Loucy (cell line): ENCODE results near the gene TNFRSF19.

Source experiments
- H2AFZ ChIP-seq: fragments of 200-600 bp; sonication (generic); 2 replicates; pipeline ENCODE4 v1.6.0; 2016; ENCODE audit warnings: antibody characterized with exemption, mild to moderate bottlenecking, low read length, moderate library complexity
- H3F3A ChIP-seq: fragments of 200-600 bp; 2 replicates; pipeline ENCODE4 v1.6.0; 2016; ENCODE audit warnings: antibody characterized with exemption, low read depth, mild to moderate bottlenecking
- H3K27me3 ChIP-seq: fragments of 200-600 bp; sonication (generic); 2 replicates; pipeline ENCODE4 v1.6.1; 2014; ENCODE audit warnings: low read length, mild to moderate bottlenecking; ENCODE audit not compliant: insufficient read depth, poor library complexity, severe bottlenecking
- H3K36me3 ChIP-seq: fragments of 200-600 bp; sonication (generic); 2 replicates; pipeline ENCODE4 v1.6.1; 2016; ENCODE audit warnings: low read length; ENCODE audit not compliant: insufficient read depth
- H3K4me1 ChIP-seq: fragments of 200-600 bp; sonication (generic); 2 replicates; pipeline ENCODE4 v1.5.1; 2014; ENCODE audit warnings: low read length, mild to moderate bottlenecking; ENCODE audit not compliant: insufficient read depth, poor library complexity, severe bottlenecking
- H3K4me2 ChIP-seq: fragments of 200-600 bp; sonication (generic); 2 replicates; pipeline ENCODE4 v1.6.0; 2014; ENCODE audit warnings: antibody characterized with exemption, low read length, low read depth, mild to moderate bottlenecking; ENCODE audit not compliant: poor library complexity, severe bottlenecking
- H3K4me3 ChIP-seq: fragments of 200-600 bp; sonication (generic); 2 replicates; pipeline ENCODE4 v1.5.1; 2014; ENCODE audit warnings: low read length, mild to moderate bottlenecking, mixed read lengths; ENCODE audit not compliant: poor library complexity, severe bottlenecking
- H3K79me2 ChIP-seq: fragments of 200-600 bp; sonication (generic); 2 replicates; pipeline ENCODE4 v1.6.1; 2014; ENCODE audit warnings: low read length; ENCODE audit not compliant: insufficient read depth
- H3K9ac ChIP-seq: fragments of 200-600 bp; sonication (generic); 2 replicates; pipeline ENCODE4 v1.6.0; 2014; ENCODE audit warnings: mild to moderate bottlenecking, low read depth, low read length, moderate library complexity; ENCODE audit not compliant: poor library complexity, severe bottlenecking
- H3K9me2 ChIP-seq: fragments of 200-600 bp; sonication (generic); replicated peaks from 2 replicates; pipeline ENCODE4 v1.6.1; 2016; ENCODE audit warnings: low read depth, low read length, mixed read lengths
- H3K9me3 ChIP-seq: fragments of 200-600 bp; sonication (generic); 2 replicates; pipeline ENCODE4 v1.6.1; 2014; ENCODE audit warnings: mild to moderate bottlenecking, antibody characterized with exemption, low read length, low read depth; ENCODE audit not compliant: insufficient read depth
- H4K20me1 ChIP-seq: fragments of 200-600 bp; sonication (generic); 2 replicates; pipeline ENCODE4 v1.6.0; 2014; ENCODE audit warnings: antibody characterized with exemption, low read length, mild to moderate bottlenecking; ENCODE audit not compliant: insufficient read depth, poor library complexity, severe bottlenecking
- EZH2phosphoT487 ChIP-seq: fragments of 200-600 bp; IDR thresholded peaks from 2 replicates; pipeline ENCODE4 v1.6.1; 2018; ENCODE audit warnings: antibody characterized with exemption, mild to moderate bottlenecking, moderate library complexity, borderline replicate concordance
- TF ChIP-seq, protein P1 (sequence below): fragments of 200-600 bp; sonication (generic); conservative IDR thresholded peaks from 2 replicates; pipeline ENCODE4 v1.5.1; 2014; ENCODE audit warnings: mild to moderate bottlenecking, antibody characterized with exemption, low read length

The TNFRSF19 gene

DNA sequence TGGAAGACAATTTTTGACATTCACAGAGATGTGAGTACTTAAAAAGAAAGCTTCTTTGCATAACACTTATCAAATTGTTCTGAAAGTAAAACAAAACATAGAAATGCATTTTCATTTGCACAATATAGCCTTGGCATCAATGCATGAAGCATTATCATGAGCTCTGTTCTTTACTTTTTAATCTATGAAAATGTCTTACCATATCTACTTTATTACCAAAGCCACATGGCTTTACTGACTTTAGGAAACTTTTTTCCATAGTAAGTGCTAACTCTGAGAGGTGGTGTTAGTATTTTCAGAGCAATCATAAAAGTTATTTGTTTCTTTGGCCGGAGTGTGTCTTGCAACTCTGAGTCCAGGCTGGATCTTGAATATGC, 10.5 kb downstream of the TNFRSF19 start:
- H3K9me2 ChIP-seq = no peaks in the 10 kb centered on the region
- peaks cover 4% of the 10 kb centered on the region for H3K4me1 ChIP-seq
- no peaks in the 10 kb centered on the region for H3F3A ChIP-seq
- no peak overlapping the region for H3K9ac ChIP-seq
- H3K4me3 ChIP-seq = no peak overlapping the region
- H3K4me2 ChIP-seq = no peak overlapping the region
- no peak overlapping the region for H2AFZ ChIP-seq
- TF ChIP-seq, protein P1, sequence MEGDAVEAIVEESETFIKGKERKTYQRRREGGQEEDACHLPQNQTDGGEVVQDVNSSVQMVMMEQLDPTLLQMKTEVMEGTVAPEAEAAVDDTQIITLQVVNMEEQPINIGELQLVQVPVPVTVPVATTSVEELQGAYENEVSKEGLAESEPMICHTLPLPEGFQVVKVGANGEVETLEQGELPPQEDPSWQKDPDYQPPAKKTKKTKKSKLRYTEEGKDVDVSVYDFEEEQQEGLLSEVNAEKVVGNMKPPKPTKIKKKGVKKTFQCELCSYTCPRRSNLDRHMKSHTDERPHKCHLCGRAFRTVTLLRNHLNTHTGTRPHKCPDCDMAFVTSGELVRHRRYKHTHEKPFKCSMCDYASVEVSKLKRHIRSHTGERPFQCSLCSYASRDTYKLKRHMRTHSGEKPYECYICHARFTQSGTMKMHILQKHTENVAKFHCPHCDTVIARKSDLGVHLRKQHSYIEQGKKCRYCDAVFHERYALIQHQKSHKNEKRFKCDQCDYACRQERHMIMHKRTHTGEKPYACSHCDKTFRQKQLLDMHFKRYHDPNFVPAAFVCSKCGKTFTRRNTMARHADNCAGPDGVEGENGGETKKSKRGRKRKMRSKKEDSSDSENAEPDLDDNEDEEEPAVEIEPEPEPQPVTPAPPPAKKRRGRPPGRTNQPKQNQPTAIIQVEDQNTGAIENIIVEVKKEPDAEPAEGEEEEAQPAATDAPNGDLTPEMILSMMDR = no peak
- no peak for TF ChIP-seq EZH2phosphoT487
- H3K36me3 ChIP-seq = no peaks in the 10 kb centered on the region
- H3K27me3 ChIP-seq = peaks cover 28% of the 10 kb centered on the region
- H4K20me1 ChIP-seq = no peaks in the 10 kb centered on the region
- no peaks in the 10 kb centered on the region for H3K79me2 ChIP-seq
- H3K9me3 ChIP-seq = no peaks in the 10 kb centered on the region

DNA sequence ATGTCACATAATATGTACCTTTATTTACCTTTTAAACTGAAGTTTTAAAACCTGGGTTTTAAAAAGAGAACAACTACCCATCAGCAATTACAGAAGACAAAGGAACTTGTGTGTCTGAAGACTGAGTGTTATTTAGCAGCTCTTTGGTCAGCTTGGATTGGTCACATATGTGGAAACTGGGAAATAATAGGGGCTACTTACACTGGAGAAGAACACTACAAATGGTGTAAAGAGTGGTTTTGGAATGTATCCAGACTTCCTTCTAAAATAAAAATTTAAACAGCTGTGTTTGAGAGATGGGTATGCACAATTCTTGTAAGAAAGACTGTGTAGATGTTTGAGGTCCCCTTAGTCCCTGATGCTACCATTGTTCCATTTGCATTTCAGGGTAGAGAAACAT, 13.3 kb downstream of the TNFRSF19 start:
- Histone ChIP-seq H3K36me3 (no peaks in the 10 kb centered on the region), H3K4me1 (peaks cover 1% of the 10 kb centered on the region)

DNA sequence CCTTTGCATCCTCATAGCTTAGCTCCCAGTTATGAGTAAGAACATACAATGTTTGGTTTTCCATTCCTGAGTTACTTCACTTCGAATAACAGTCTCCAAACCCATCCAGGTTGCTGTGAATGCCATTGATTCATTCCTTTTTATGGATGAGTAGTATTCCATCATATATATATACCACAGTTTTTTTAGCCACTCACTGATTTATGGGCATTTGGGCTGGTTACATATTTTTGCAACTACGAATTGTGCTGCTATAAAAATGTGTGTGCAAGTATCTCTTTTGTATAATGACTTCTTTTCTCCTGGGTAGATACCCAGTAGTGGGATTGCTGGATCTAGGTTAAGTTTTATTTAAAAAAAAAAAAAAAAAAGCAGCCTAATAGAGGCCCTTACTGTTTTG, 14.1 kb downstream of the TNFRSF19 start:
- H3K4me3 ChIP-seq = no peak overlapping the region
- H3K27me3 ChIP-seq = peaks cover 12% of the 10 kb centered on the region
- no peak overlapping the region for H2AFZ ChIP-seq
- no peaks in the 10 kb centered on the region for H4K20me1 ChIP-seq
- H3K9me3 ChIP-seq = no peaks in the 10 kb centered on the region
- TF ChIP-seq, protein P1 = no peak
- TF ChIP-seq EZH2phosphoT487 = no peak
- H3F3A ChIP-seq = no peaks in the 10 kb centered on the region
- no peaks in the 10 kb centered on the region for H3K9me2 ChIP-seq
- no peaks in the 10 kb centered on the region for H3K79me2 ChIP-seq
- H3K9ac ChIP-seq = no peak overlapping the region
- H3K4me2 ChIP-seq = no peak overlapping the region
- no peaks in the 10 kb centered on the region for H3K36me3 ChIP-seq
- H3K4me1 ChIP-seq = no peaks in the 10 kb centered on the region

More for the DNA sequence above, 13.3 kb downstream of the TNFRSF19 start:
- Histone ChIP-seq H3K9me2 (no peaks in the 10 kb centered on the region), H3F3A (no peaks in the 10 kb centered on the region), H3K27me3 (peaks cover 12% of the 10 kb centered on the region), H4K20me1 (no peaks in the 10 kb centered on the region), H3K4me3 (no peak overlapping the region), H2AFZ (no peak overlapping the region), H3K9ac (no peak overlapping the region), H3K9me3 (no peaks in the 10 kb centered on the region), H3K79me2 (no peaks in the 10 kb centered on the region), H3K4me2 (no peak overlapping the region)
- TF ChIP-seq, protein P1 = no peak
- no peak for TF ChIP-seq EZH2phosphoT487
